HCT116 (cell line): ENCODE measurements around the gene EGFLAM.

Experiments
- CEBPB ChIP-seq: IDR thresholded peaks from 2 replicates; pipeline ENCODE4 v1.6.1; 2012; ENCODE audit warnings: low read depth
- EZH2 ChIP-seq: fragments of 200-600 bp; sonication (generic); IDR thresholded peaks from 2 replicates; pipeline ENCODE4 v1.6.1; 2017; ENCODE audit warnings: antibody characterized with exemption, mixed run types
- POLR2A ChIP-seq: IDR thresholded peaks from 2 replicates; pipeline ENCODE4 v1.7.0; 2011; ENCODE audit warnings: borderline replicate concordance; ENCODE audit not compliant: insufficient read depth, insufficient read length; ENCODE audit errors: extremely low read depth
- POLR2AphosphoS5 ChIP-seq: IDR thresholded peaks from 2 replicates; pipeline ENCODE4 v1.6.1; 2011; ENCODE audit warnings: mild to moderate bottlenecking, low read depth, low read length, moderate library complexity
- RAD21 ChIP-seq: IDR thresholded peaks from 2 replicates; pipeline ENCODE4 v1.6.1; 2012; ENCODE audit warnings: low read depth, mild to moderate bottlenecking
- SIN3A ChIP-seq: IDR thresholded peaks from 2 replicates; pipeline ENCODE4 v1.6.1; 2012; ENCODE audit warnings: low read depth
- SP1 ChIP-seq: IDR thresholded peaks from 2 replicates; pipeline ENCODE4 v1.6.1; 2012; ENCODE audit warnings: low read depth
- ZFX ChIP-seq: fragments of 450-650 bp; IDR thresholded peaks from 2 replicates; pipeline ENCODE4 v1.6.1; 2017
- ZNF274 ChIP-seq: fragments of 200-500 bp; sonication (Bioruptor generic); IDR thresholded peaks from 2 replicates; pipeline ENCODE4 v1.6.1; 2014; ENCODE audit warnings: mild to moderate bottlenecking, low read depth, low read length, inconsistent platforms
- TF ChIP-seq, protein P1 (sequence below), 3 experiments: fragments of 200-600 bp in 1 of 3; sonication (generic) in 1 of 3; IDR thresholded peaks in 2 of 3; conservative IDR thresholded peaks in 1 of 3; 2 replicates each; pipeline ENCODE4 v1.5.1; 2012 to 2017; ENCODE audit warnings: low read depth in 2 of 3, low read length in 2 of 3, antibody characterized with exemption in 1 of 3, borderline replicate concordance in 1 of 3, control low read depth in 1 of 3, mild to moderate bottlenecking in 1 of 3, mixed read lengths in 1 of 3, mixed run types in 1 of 3, moderate library complexity in 1 of 3; ENCODE audit not compliant: insufficient read depth in 1 of 3
- TF ChIP-seq, protein P2 (sequence below): IDR thresholded peaks from 2 replicates; pipeline ENCODE4 v1.6.1; 2012; ENCODE audit warnings: low read depth

GRCh38 chr5:38426986-38427950 lies 168.9 kb downstream of the EGFLAM start:
- TF ChIP-seq POLR2AphosphoS5 (no peak), SIN3A (no peak), POLR2A (no peak), RAD21 (no peak), EZH2 (no peak), ZNF274 (no peak), ZFX (no peak), CEBPB (no peak), SP1 (no peak)
- TF ChIP-seq, protein P1, sequence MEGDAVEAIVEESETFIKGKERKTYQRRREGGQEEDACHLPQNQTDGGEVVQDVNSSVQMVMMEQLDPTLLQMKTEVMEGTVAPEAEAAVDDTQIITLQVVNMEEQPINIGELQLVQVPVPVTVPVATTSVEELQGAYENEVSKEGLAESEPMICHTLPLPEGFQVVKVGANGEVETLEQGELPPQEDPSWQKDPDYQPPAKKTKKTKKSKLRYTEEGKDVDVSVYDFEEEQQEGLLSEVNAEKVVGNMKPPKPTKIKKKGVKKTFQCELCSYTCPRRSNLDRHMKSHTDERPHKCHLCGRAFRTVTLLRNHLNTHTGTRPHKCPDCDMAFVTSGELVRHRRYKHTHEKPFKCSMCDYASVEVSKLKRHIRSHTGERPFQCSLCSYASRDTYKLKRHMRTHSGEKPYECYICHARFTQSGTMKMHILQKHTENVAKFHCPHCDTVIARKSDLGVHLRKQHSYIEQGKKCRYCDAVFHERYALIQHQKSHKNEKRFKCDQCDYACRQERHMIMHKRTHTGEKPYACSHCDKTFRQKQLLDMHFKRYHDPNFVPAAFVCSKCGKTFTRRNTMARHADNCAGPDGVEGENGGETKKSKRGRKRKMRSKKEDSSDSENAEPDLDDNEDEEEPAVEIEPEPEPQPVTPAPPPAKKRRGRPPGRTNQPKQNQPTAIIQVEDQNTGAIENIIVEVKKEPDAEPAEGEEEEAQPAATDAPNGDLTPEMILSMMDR (IDR thresholded peaks at IDR 0.05 in 2 of 3, conservative IDR thresholded peaks at IDR 0.05 in 1 of 3; ENCODE audit: borderline replicate concordance in 1 of 3, insufficient read depth in 1 of 3, low read depth in 2 of 3, low read length in 2 of 3) = no peak
- TF ChIP-seq, protein P2, sequence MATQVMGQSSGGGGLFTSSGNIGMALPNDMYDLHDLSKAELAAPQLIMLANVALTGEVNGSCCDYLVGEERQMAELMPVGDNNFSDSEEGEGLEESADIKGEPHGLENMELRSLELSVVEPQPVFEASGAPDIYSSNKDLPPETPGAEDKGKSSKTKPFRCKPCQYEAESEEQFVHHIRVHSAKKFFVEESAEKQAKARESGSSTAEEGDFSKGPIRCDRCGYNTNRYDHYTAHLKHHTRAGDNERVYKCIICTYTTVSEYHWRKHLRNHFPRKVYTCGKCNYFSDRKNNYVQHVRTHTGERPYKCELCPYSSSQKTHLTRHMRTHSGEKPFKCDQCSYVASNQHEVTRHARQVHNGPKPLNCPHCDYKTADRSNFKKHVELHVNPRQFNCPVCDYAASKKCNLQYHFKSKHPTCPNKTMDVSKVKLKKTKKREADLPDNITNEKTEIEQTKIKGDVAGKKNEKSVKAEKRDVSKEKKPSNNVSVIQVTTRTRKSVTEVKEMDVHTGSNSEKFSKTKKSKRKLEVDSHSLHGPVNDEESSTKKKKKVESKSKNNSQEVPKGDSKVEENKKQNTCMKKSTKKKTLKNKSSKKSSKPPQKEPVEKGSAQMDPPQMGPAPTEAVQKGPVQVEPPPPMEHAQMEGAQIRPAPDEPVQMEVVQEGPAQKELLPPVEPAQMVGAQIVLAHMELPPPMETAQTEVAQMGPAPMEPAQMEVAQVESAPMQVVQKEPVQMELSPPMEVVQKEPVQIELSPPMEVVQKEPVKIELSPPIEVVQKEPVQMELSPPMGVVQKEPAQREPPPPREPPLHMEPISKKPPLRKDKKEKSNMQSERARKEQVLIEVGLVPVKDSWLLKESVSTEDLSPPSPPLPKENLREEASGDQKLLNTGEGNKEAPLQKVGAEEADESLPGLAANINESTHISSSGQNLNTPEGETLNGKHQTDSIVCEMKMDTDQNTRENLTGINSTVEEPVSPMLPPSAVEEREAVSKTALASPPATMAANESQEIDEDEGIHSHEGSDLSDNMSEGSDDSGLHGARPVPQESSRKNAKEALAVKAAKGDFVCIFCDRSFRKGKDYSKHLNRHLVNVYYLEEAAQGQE = no peak
